ENCODE measurements around the gene MAP2K7.
"Not testable (repeated sequence)": the region's sequence is repeated elsewhere in the genome, so short reads cannot be mapped to it uniquely, and the experiment has no call there.

Gene MAP2K7

DNA sequence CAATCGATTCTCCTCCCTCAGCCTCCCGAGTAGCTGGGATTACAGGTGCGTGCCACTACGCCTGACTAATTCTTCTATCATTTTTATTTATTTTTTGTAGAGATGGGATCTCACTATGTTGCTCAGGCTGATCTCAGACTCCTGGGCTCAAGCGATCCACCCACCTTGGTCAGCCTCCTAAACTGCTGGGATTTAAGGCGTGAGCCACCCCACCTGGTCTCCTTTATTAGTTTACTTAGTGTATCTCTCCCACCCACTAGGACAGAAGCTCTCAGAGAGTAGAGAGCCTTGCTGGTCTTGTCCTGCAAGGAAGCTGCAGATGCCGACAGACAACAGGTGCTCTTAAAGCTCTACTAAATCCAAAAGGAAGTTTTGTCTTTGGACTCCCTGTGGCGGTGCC, 17.9 kb upstream of the MAP2K7 start:
- no peak for DNase-seq

DNA sequence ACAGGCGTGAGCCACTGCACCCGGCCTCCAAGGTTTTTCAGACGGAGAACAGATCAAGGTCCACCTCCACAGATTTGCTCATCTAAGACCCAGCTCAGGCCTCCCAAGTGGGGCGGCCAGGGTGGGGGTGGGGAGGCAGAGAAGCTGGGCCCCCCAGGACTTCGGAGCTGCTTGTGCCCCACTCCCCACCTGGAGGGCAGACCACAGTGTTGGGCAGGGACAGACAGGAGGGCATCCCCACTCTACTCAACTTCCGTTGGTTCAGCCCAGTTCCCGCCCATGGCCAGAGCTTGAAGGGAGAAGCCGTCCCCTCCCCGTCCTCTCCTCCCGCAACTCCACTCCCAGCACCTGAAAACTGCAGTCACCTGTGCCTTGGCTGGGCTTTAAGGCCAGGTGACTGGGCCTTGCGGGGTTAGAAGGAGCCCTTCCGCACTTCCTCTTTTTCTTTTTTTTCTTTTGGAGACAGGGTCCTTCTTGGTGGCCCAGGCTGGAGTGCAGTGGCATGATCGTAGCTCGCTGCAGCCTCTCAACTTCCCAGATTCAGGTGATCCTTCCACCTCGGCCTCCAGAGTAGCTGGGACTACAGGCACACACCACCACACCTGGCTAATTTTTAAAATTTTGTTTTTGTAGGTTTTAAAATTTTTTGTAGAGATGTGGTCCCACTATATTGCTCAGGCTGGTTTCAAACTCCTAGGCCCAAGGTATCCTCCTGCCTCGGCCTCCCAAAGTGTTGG, 16.1 kb upstream of the MAP2K7 start:
- DNase-seq = no peak

DNA sequence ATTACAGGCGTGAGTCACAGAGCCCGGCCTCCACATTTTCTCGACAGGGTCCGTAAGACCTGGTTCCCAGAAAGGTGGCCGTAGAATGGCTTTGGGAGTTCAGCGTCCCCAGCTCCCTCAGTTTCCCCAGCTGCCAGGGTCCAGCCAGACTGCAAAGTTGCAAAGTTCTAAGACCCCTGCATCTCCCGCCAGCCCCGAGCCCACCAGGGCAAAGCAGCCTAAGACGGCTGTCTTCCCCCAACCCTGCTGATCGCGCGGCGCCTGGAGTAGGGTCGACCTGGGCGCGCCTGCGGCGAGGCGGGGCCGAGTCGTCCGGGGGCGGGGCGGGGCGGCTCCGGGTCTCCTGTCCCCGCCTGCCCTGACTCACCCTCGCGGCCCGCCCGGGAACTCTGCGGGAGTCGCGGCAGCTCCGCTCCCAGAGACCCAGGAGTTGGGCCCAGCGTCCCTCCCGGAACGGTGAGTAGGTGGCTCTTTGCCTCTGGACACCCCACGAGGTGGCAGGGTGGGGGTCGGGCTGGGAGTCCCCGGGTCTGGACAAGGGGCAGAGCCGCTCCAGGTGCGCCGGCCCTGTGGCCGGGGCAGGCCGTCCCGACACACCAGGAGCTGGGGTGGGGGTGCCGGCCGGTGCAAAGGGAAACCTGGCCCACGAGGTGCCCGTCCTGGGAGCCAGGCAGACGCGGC, 15.4 kb upstream of the MAP2K7 start, which contains the start of gene LRRC8E:
Gene LRRC8E (plus strand): TSS at position 366 of the 681 bp plus-strand sequence. CDS start 7,094 bp downstream, outside the sequence.
- no peak for DNase-seq

- no peak for DNase-seq
Measured at GRCh38 chr19:7888826-7889217, 14.9 kb upstream of the MAP2K7 start.

GRCh38 chr19:7893362-7894101, 10.1 kb upstream of the MAP2K7 start:
- DNase-seq = not testable (repeated sequence)

DNA sequence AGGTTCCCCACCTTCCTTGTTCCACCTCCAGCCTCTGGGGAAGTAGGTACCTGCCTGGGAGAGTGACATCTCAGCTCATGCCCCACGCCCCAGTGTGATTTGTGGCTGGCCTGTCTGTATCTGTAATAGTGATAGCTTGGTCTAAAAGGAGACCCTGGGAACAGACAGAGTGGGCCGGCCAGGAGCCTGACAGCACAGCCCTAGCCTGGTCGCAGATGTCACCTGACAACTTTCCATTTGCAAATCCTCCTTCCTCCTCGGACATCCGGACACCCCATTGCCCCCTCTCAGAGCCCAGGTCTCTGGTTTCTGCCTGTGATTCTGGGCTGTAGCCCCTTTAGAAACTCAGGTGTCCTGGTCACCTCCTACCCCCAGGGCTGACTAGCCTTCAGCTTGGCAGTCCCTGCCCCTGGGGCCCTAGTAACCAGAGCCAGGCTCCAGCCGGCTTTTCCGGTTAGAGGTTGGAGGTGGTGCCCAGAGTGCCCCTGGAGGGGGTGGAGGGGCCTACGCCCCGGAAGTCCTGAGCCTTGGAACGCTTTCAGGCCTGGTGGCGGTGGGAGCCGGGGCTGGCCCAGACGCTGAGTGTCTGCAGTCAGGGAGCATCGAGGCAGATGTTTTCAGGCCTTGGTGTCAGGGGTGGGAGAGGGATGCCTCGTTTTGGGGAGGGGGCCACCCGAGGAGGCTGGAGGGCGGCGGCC, 8.9 kb upstream of the MAP2K7 start:
- no peak for DNase-seq

GRCh38 chr19:7895565-7895964, 8.1 kb upstream of the MAP2K7 start:
- no peak for DNase-seq

DNA sequence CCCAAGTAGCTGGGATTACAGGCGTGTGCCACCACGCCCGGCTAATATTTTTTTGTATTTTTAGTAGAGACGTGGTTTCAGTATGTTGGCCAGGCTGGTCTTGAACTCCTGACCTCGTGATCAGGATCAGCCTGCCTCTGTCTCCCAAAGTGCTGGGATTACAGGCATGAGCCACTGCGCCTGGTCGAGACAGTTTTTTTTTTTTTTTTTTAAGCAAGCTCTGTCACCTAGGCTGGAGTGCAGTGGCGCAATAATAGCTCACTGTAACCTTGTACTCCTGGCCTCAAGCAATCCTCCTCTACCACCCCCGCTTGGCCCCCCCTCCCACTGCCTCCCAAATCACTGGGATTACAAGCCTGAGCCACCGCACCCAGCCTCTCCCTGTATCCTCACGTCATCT, 6.4 kb upstream of the MAP2K7 start:
- no peak for DNase-seq

DNA sequence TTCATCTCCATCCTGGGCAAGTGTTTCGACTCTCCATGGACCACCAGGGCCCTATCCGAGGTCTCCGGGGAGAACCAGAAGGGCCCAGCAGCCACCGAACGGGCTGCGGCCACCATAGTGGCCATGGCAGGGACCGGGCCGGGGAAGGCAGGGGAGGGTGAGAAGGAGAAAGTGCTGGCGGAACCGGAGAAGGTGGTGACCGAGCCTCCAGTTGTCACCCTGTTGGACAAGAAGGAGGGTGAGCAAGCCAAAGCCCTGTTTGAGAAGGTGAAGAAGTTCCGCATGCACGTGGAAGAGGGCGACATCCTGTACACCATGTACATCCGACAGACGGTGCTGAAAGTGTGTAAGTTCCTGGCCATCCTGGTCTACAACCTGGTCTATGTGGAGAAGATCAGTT, 4.7 kb upstream of the MAP2K7 start:
- no peak for DNase-seq

GRCh38 chr19:7899751-7900378, 3.8 kb upstream of the MAP2K7 start:
- DNase-seq = no peak

DNA sequence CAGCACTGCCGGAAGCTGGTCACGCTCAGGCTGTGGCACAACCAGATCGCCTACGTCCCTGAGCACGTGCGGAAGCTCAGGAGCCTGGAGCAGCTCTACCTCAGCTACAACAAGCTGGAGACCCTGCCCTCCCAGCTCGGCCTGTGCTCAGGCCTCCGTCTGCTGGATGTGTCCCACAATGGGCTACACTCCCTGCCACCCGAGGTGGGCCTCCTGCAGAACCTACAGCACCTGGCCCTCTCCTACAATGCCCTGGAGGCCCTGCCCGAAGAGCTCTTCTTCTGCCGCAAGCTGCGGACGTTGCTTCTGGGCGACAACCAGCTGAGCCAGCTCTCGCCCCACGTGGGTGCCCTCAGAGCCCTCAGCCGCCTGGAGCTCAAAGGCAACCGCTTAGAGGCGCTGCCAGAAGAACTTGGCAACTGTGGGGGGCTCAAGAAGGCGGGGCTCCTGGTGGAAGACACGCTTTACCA, 3.2 kb upstream of the MAP2K7 start:
- no peak for DNase-seq

DNA sequence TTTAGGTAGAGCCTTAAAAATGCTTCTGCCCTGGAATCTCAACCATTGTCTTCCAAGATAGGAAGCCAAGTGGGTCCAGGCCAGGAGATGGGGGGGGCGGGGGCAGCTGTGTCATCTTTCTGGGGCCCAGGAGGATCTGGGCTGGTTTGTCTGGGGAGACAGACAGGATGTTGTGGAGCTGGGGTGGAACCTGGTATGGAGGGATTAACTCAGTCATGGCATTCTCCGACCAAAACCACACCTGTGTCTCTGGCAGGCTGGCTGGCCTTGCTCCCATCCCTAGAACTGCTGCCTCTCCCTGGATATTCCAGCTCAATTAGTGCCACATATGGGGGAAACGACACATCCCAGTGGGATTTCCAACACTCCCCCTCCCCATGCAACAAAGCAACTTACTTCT, 2.7 kb upstream of the MAP2K7 start:
- DNase-seq = no peak

GRCh38 chr19:7901337-7901736, 2.3 kb upstream of the MAP2K7 start:
- no peak for DNase-seq

- peak; percentile 73 for DNase-seq
Measured at GRCh38 chr19:7902796-7903243, 857 bp upstream of the MAP2K7 start.

DNA sequence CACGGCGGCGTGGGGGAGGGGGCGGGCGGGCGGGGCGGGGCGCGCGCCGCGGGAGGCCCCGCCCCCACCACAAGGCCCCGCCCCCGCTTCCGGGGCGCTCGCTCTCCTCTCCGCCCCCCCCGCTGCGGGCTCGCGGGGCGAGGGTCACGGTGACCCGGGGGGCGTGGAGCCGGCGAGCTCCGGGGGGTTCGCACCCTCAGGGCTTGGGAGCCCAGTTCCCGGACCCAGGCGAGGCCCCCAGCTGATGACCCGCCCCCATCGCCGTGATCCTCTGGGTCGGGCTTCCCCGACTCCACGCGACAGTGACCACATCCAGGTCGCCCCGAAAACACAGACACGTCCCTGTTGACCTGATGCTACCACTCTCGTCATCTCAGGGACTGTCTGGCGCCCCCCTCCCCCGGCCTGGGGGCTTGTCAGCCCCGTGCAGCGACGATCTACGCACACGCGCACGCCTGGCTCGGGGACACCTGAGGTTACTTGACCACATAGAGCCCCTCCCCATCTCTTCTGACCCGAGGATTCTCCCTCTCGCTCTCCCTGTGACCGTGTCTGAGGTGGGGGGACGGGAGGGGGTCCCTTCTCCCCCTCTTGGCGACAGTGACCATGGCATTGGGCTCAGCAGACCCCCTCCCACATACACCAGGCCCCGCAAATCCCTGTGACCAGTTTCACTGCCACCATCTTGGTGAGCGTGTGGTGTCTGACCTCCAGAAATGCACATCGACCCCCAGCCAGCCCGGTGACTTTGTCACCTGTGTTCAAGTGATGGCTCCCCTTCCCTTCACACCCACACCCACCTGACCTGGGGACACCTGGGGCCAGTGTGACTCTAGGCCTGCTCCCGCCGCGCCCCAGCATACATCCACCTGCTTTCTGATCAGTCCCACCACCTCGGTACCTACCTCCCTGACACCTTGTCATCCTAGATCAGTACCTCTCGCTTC, 670 bp downstream of the MAP2K7 start:
- no peak for DNase-seq

- no peak for DNase-seq
Measured at GRCh38 chr19:7905268-7905667, 1.6 kb downstream of the MAP2K7 start.

DNA sequence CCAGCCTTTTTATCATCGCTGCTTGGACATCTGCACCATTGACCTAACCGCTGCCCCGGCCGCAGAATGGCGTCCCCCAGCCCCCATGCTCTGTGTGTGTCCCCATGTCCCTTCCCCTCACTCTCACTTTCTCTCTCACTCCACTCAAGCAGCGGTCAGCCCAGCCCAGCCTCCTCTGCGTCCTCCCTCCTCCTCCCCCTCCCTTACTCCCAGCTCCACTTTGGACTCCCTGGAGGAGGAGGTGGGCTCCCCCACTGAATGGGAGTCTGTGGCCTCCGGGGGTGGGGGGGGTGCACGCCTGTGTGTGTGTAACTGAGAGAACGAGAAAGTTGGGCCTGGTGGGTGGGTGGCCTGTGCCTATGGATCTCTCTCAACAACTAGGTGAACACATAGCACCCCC, 2.2 kb downstream of the MAP2K7 start:
- no peak for DNase-seq

- DNase-seq = no peak
Measured at GRCh38 chr19:7907122-7907521, 3.4 kb downstream of the MAP2K7 start.

DNA sequence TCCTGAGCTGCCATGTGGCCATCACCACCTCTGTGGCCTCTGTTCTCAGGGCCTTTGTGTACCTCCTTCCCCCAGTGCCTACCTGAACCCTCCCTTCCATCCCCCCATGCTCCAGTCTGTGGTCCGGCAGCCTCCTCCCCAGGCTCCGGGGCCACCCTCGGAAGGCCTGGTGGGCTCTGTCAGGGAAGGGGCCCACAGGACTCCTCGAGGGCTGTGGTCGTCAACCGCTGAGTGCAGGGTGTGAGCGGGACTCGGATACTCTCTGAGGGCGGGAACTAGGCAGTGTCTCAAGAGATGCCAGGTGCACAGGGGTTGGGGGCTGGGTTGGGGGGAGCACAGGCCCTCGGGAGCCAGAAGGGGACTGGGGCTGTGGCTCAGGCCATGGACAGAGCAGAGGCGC, 3.9 kb downstream of the MAP2K7 start:
- no peak for DNase-seq

- no peak for DNase-seq
Measured at GRCh38 chr19:7908078-7908699, 4.5 kb downstream of the MAP2K7 start.
